ENCODE measurements around the gene ABCB4. TPM values are rescaled to one million over a fixed set of nuclear protein-coding genes. Genes with fewer than 3 reads are reported as not detected.
A peak's percentile ranks its signal among the peaks of the same experiment; 100 is the strongest.

Gene ABCB4
- total and polyA plus RNA-seq, 2 experiments from 2014 or later = 0.37 to 1.2 TPM

- Histone ChIP-seq H2AFZ (no peak overlapping the region), H3K4me1 (ENCODE audit: insufficient read depth) (peaks cover 29% of the 10 kb centered on the region), H3K36me3 (replicated peaks; ENCODE audit: insufficient read depth, low read depth) (no peaks in the 10 kb centered on the region), H3K27me3 (no peaks in the 10 kb centered on the region), H4K20me1 (ENCODE audit: insufficient read depth, poor library complexity, severe bottlenecking) (no peaks in the 10 kb centered on the region), H3K4me2 (no peak overlapping the region), H3K4me3 (no peak overlapping the region), H3K9me2 (replicated peaks; ENCODE audit: insufficient read depth) (no peaks in the 10 kb centered on the region), H3K79me2 (no peaks in the 10 kb centered on the region), H3K9me3 (ENCODE audit: low read depth) (no peaks in the 10 kb centered on the region), H3K27ac (peak overlapping the region; percentile 74)
- DNase-seq (ENCODE audit: low spot score) = peak; percentile 15
- TF ChIP-seq EZH2 (IDR thresholded peaks at IDR 0.05; ENCODE audit: borderline replicate concordance) (no peak), CTCF (IDR thresholded peaks at IDR 0.05; ENCODE audit: poor library complexity) (no peak), EZH2phosphoT487 (IDR thresholded peaks at IDR 0.05; ENCODE audit: low read depth, severe bottlenecking, unreplicated experiment) (no peak)
- 57% methylated on average over 4 of the region's 4 CpGs for WGBS (ENCODE audit: low lambda C conversion rate, missing lambda C conversion rate)
Observed at GRCh38 chr7:87413951-87414793, 61.3 kb downstream of the ABCB4 start.

GRCh38 chr7:87413029-87413428 is 62.5 kb downstream of the ABCB4 start:
- no peaks in the 10 kb centered on the region for H3K79me2 ChIP-seq
- WGBS (ENCODE audit: low lambda C conversion rate, missing lambda C conversion rate) = 52% methylated on average over 1 of the region's 1 CpG
- no peak for TF ChIP-seq EZH2 (IDR thresholded peaks at IDR 0.05; ENCODE audit: borderline replicate concordance)
- H3K4me2 ChIP-seq = no peak overlapping the region
- H3K27ac ChIP-seq = peak overlapping the region; percentile 74
- peaks cover 29% of the 10 kb centered on the region for H3K4me1 ChIP-seq (ENCODE audit: insufficient read depth)
- H3K27me3 ChIP-seq = no peaks in the 10 kb centered on the region
- no peak for DNase-seq (ENCODE audit: low spot score)
- H3K9me3 ChIP-seq (ENCODE audit: low read depth) = no peaks in the 10 kb centered on the region
- no peaks in the 10 kb centered on the region for H3K36me3 ChIP-seq (replicated peaks; ENCODE audit: insufficient read depth, low read depth)
- no peaks in the 10 kb centered on the region for H4K20me1 ChIP-seq (ENCODE audit: insufficient read depth, poor library complexity, severe bottlenecking)
- H2AFZ ChIP-seq = no peak overlapping the region
- H3K4me3 ChIP-seq = no peak overlapping the region
- H3K9me2 ChIP-seq (replicated peaks; ENCODE audit: insufficient read depth) = no peaks in the 10 kb centered on the region

GRCh38 chr7:87411186-87411585 is 64.3 kb downstream of the ABCB4 start:
- no peaks in the 10 kb centered on the region for H4K20me1 ChIP-seq (ENCODE audit: insufficient read depth, poor library complexity, severe bottlenecking)
- H3K27ac ChIP-seq = no peak overlapping the region
- H3K79me2 ChIP-seq = no peaks in the 10 kb centered on the region
- no peaks in the 10 kb centered on the region for H3K36me3 ChIP-seq (replicated peaks; ENCODE audit: insufficient read depth, low read depth)
- no peaks in the 10 kb centered on the region for H3K9me3 ChIP-seq (ENCODE audit: low read depth)
- H3K4me1 ChIP-seq (ENCODE audit: insufficient read depth) = peaks cover 29% of the 10 kb centered on the region
- no peaks in the 10 kb centered on the region for H3K9me2 ChIP-seq (replicated peaks; ENCODE audit: insufficient read depth)
- no peak for TF ChIP-seq EZH2 (IDR thresholded peaks at IDR 0.05; ENCODE audit: borderline replicate concordance)
- no peak for TF ChIP-seq EZH2phosphoT487 (IDR thresholded peaks at IDR 0.05; ENCODE audit: low read depth, severe bottlenecking, unreplicated experiment)
- no peak for TF ChIP-seq CTCF (IDR thresholded peaks at IDR 0.05; ENCODE audit: poor library complexity)
- no peak overlapping the region for H2AFZ ChIP-seq
- DNase-seq (ENCODE audit: low spot score) = no peak
- H3K27me3 ChIP-seq = no peaks in the 10 kb centered on the region
- no peak overlapping the region for H3K4me3 ChIP-seq
- 94% methylated on average over 1 of the region's 1 CpG for WGBS (ENCODE audit: low lambda C conversion rate, missing lambda C conversion rate)
- no peak overlapping the region for H3K4me2 ChIP-seq

- no peaks in the 10 kb centered on the region for H3K36me3 ChIP-seq (replicated peaks; ENCODE audit: insufficient read depth, low read depth)
- H3K27ac ChIP-seq = no peak overlapping the region
- no peak overlapping the region for H3K4me2 ChIP-seq
- H3K27me3 ChIP-seq = no peaks in the 10 kb centered on the region
- DNase-seq (ENCODE audit: low spot score) = no peak
- H3K4me1 ChIP-seq (ENCODE audit: insufficient read depth) = no peaks in the 10 kb centered on the region
- H3K4me3 ChIP-seq = no peak overlapping the region
- H3K9me2 ChIP-seq (replicated peaks; ENCODE audit: insufficient read depth) = no peaks in the 10 kb centered on the region
- H3K79me2 ChIP-seq = no peaks in the 10 kb centered on the region
- no peaks in the 10 kb centered on the region for H3K9me3 ChIP-seq (ENCODE audit: low read depth)
- no peaks in the 10 kb centered on the region for H4K20me1 ChIP-seq (ENCODE audit: insufficient read depth, poor library complexity, severe bottlenecking)
- no peak for TF ChIP-seq EZH2phosphoT487 (IDR thresholded peaks at IDR 0.05; ENCODE audit: low read depth, severe bottlenecking, unreplicated experiment)
- TF ChIP-seq EZH2 (IDR thresholded peaks at IDR 0.05; ENCODE audit: borderline replicate concordance) = no peak
- no peak for TF ChIP-seq CTCF (IDR thresholded peaks at IDR 0.05; ENCODE audit: poor library complexity)
- no peak overlapping the region for H2AFZ ChIP-seq
Observed at GRCh38 chr7:87404674-87405073, 70.8 kb downstream of the ABCB4 start.

Data from hepatocyte (in vitro differentiated cells).